ENCODE measurements around the gene PRLR. TPM values are rescaled to one million over a fixed set of nuclear protein-coding genes. Genes with fewer than 3 reads are reported as not detected.

Gene PRLR
- total and polyA plus RNA-seq, 9 of the 15 experiments (the other 6 are each of a cell fraction or from before 2014, with no cell fraction given) = 0.02 TPM; not detected in 8

- H3K27me3 ChIP-seq (ENCODE audit: control insufficient read depth in 2 of 2, insufficient read depth in 2 of 2, low read length in 2 of 2) = no peaks in the 10 kb centered on the region
- TF ChIP-seq FOXP1 (CRISPR knock-in tag; IDR thresholded peaks at IDR 0.05) (no peak), CEBPG (CRISPR knock-in tag; IDR thresholded peaks at IDR 0.05) (no peak), CEBPG (tag; conservative IDR thresholded peaks at IDR 0.05 in 1 of 2, IDR thresholded peaks at IDR 0.05 in 1 of 2) (0 out of 4 replicates have a peak, but pooled peaks of 1 of the 2 experiments have one; percentile 37), ZNF398 (CRISPR knock-in tag; IDR thresholded peaks at IDR 0.05) (no peak), ZFP36 (IDR thresholded peaks at IDR 0.05; ENCODE audit: low read depth, low read length, partially characterized antibody) (peak; percentile 11), ATF3 (IDR thresholded peaks at IDR 0.05) (0 out of 2 replicates have a peak, but pooled peaks have one; percentile 39), ATF3 (CRISPR knock-in tag; conservative IDR thresholded peaks at IDR 0.05) (no peak), STAT5A (IDR thresholded peaks at IDR 0.05; ENCODE audit: borderline replicate concordance, low read length) (no peak)
- no peaks in the 10 kb centered on the region for H3K9me3 ChIP-seq (replicated peaks; ENCODE audit: control insufficient read depth, insufficient read depth, low read depth, low read length)
- ATAC-seq (no peak), DNase-seq (ENCODE audit: extremely low read depth in 1 of 4, low spot score in 3 of 4) (no peak), FAIRE-seq (no peak)
- H2AFZ ChIP-seq (ENCODE audit: low read depth, low read length) = no peak overlapping the region
- no TSS peak for BruUV-seq (replicated peaks)
- CTCF ChIA-PET (ENCODE audit: low intra/inter-chr PET ratio) = no interaction called here
- no peak overlapping the region for H3K4me3 ChIP-seq
- H3K79me2 ChIP-seq (ENCODE audit: control insufficient read depth, insufficient read depth, low read length) = no peaks in the 10 kb centered on the region
- H3K9me1 ChIP-seq (ENCODE audit: control insufficient read depth, insufficient read depth, low read length) = no peaks in the 10 kb centered on the region
- H3K27ac ChIP-seq (ENCODE audit: extremely low read depth, low read depth, low read length) = no peak overlapping the region
- WGBS (ENCODE audit: insufficient coverage, low coverage, missing lambda C conversion rate) = 0% methylated on average over 2 of the region's 2 CpGs
- H3K4me2 ChIP-seq (ENCODE audit: insufficient read depth, low read length) = no peak overlapping the region
- H3K36me3 ChIP-seq (ENCODE audit: control insufficient read depth, insufficient read depth, low read length) = no peaks in the 10 kb centered on the region
- H3K4me1 ChIP-seq (replicated peaks in 1 of 2; ENCODE audit: control insufficient read depth in 2 of 2, insufficient read depth in 2 of 2, low read length in 2 of 2) = no peaks in the 10 kb centered on the region
- in situ Hi-C loops (cut with MboI) (no loop called here), intact Hi-C loops (cut with micrococcal nuclease) (no loop called here)
- no peak overlapping the region for H3K9ac ChIP-seq (ENCODE audit: insufficient read depth in 1 of 2, low read depth in 2 of 2, low read length in 2 of 2)
- POLR2A ChIA-PET = no interaction called here
- no peaks in the 10 kb centered on the region for H4K20me1 ChIP-seq (replicated peaks; ENCODE audit: control insufficient read depth, insufficient read depth, low read length)
Measured at GRCh38 chr5:35252963-35253362, 22.7 kb upstream of the PRLR start.

Measured in K562 (cell line).